ENCODE data around the gene GPR107. TPM values are rescaled to one million over a fixed set of nuclear protein-coding genes. Genes with fewer than 3 reads are reported as not detected.

The GPR107 gene
- total RNA-seq, 4 donors from 2014 or later: 24.6 to 41.8 (median 34.1) TPM

DNA sequence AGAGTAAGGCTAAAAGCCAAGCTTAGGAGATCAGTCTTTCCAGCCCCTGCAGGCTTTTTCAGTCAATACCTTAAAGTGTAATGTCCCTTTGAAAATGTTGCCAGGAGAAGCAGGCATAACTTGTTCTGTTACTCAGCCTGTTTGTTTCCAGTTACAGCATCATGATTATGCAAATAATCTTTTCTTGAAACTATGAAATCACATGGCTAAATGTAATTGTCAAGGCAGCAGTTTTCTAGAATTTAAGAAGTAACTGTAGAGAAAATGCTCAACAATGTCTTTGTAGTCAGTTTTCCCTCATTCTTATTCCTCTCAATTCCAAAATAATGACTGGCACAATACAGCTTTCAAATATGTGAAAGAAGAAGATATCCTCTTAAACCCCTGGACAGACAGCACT is 1.9 kb upstream of the GPR107 start:
- no peak for DNase-seq (ENCODE audit: low spot score in 2 of 2)
- H3K27me3 ChIP-seq: no peaks in the 10 kb centered on the region
- H3K4me3 ChIP-seq: no peak overlapping the region
- peaks cover 42% of the 10 kb centered on the region for H3K4me1 ChIP-seq
- H3K36me3 ChIP-seq: no peaks in the 10 kb centered on the region
- peak overlapping the region; percentile 88 for H3K27ac ChIP-seq
- TF ChIP-seq POLR2AphosphoS5 (IDR thresholded peaks at IDR 0.05) (peak in 1 of 3 donors; percentile 51), POLR2A (IDR thresholded peaks at IDR 0.05) (no peak)
- no peaks in the 10 kb centered on the region for H3K9me3 ChIP-seq

DNA sequence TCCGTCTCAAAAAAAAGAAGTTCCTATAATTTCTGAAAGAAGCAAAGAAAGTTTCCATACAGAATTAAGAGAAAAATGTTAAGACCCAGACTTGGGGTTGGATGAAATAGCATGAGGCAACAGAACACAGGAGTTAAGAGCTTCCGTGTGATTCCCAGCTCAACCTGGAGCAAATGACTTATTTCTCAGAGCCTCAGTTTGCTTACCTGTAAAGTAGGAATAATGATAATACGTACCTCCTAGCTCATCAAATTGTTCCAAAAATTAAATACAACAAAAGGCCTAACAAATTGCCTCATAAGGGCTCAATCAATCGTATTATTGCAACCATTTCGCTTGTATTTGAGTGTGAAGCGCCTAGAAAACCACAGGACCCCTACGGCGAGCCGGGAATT is 600 bp upstream of the GPR107 start:
- no peaks in the 10 kb centered on the region for H3K27me3 ChIP-seq
- H3K4me1 ChIP-seq: peaks cover 42% of the 10 kb centered on the region
- H3K36me3 ChIP-seq: no peaks in the 10 kb centered on the region
- H3K4me3 ChIP-seq: peak overlapping the region; percentile 89
- WGBS: 11% methylated on average over 9 of the region's 9 CpGs
- TF ChIP-seq POLR2AphosphoS5 (IDR thresholded peaks at IDR 0.05) (no peak), POLR2A (IDR thresholded peaks at IDR 0.05) (no peak), EP300 (IDR thresholded peaks at IDR 0.05) (no peak)
- TF ChIP-seq, protein P1, sequence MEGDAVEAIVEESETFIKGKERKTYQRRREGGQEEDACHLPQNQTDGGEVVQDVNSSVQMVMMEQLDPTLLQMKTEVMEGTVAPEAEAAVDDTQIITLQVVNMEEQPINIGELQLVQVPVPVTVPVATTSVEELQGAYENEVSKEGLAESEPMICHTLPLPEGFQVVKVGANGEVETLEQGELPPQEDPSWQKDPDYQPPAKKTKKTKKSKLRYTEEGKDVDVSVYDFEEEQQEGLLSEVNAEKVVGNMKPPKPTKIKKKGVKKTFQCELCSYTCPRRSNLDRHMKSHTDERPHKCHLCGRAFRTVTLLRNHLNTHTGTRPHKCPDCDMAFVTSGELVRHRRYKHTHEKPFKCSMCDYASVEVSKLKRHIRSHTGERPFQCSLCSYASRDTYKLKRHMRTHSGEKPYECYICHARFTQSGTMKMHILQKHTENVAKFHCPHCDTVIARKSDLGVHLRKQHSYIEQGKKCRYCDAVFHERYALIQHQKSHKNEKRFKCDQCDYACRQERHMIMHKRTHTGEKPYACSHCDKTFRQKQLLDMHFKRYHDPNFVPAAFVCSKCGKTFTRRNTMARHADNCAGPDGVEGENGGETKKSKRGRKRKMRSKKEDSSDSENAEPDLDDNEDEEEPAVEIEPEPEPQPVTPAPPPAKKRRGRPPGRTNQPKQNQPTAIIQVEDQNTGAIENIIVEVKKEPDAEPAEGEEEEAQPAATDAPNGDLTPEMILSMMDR (IDR thresholded peaks at IDR 0.05): no peak
- DNase-seq (ENCODE audit: low spot score in 2 of 2): no peak
- peak overlapping the region; percentile 88 for H3K27ac ChIP-seq
- H3K9me3 ChIP-seq: no peaks in the 10 kb centered on the region

DNA sequence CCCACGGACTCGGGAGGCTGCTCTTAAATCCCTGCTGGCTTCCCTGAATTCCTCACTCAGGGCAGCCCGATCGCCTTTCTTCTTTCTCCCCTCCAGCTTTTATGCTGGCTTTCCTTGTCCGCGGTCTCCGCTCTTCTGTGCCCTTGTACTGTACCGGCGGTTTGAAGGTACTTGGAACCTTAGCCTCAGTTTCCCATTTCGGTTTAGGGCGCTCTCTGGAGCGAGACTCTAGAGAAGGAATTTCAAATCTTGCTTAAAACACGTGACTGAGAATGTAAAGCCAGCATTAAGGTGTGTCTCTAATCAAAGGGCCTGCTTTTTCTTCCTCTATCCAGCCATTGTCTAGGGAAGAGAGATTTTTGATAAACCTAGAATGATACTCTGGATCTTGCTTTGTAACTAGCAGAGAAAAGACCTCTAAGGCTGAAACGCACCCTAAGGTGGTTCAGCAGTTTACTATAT is 650 bp downstream of the GPR107 start:
- H3K9me3 ChIP-seq: no peaks in the 10 kb centered on the region
- H3K27me3 ChIP-seq: no peaks in the 10 kb centered on the region
- peaks cover 42% of the 10 kb centered on the region for H3K4me1 ChIP-seq
- peak overlapping the region; percentile 89 for H3K4me3 ChIP-seq
- no peak for DNase-seq (ENCODE audit: low spot score in 2 of 2)
- 1% methylated on average over 9 of the region's 14 CpGs for WGBS
- H3K27ac ChIP-seq: peak overlapping the region; percentile 88
- TF ChIP-seq, protein P1 (IDR thresholded peaks at IDR 0.05): no peak
- no peak for TF ChIP-seq POLR2A (IDR thresholded peaks at IDR 0.05)
- no peak for TF ChIP-seq POLR2AphosphoS5 (IDR thresholded peaks at IDR 0.05)
- TF ChIP-seq EP300 (IDR thresholded peaks at IDR 0.05): no peak
- peaks cover 5% of the 10 kb centered on the region for H3K36me3 ChIP-seq

DNA sequence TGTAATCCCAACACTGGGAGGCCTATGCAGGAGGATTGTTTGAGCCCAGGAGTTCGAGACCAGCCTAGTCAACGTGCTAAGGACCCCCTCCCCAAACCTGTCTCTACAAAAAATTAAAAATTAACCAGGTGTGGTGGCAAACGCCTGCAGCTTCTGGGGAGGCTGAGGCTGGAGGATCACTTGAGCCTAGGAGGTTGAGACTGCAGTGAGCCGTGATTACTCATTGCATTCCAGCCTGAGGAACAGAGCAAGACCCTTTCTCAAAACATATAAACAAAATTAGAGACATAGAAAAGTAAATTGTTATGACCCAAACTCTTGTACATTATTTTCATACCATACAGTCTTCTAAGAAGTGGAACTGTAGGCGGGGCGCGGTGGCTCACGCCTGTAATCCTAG is 1.1 kb downstream of the GPR107 start:
- no peaks in the 10 kb centered on the region for H3K27me3 ChIP-seq
- H3K4me1 ChIP-seq: peaks cover 42% of the 10 kb centered on the region
- TF ChIP-seq POLR2AphosphoS5 (IDR thresholded peaks at IDR 0.05) (no peak), EP300 (IDR thresholded peaks at IDR 0.05) (no peak), POLR2A (IDR thresholded peaks at IDR 0.05) (no peak)
- TF ChIP-seq, protein P1 (IDR thresholded peaks at IDR 0.05): no peak
- 81% methylated on average over 8 of the region's 8 CpGs for WGBS
- peak overlapping the region; percentile 88 for H3K27ac ChIP-seq
- H3K36me3 ChIP-seq: peaks cover 5% of the 10 kb centered on the region
- H3K9me3 ChIP-seq: no peaks in the 10 kb centered on the region
- peak overlapping the region; percentile 89 for H3K4me3 ChIP-seq
- DNase-seq (ENCODE audit: low spot score in 2 of 2): no peak

DNA sequence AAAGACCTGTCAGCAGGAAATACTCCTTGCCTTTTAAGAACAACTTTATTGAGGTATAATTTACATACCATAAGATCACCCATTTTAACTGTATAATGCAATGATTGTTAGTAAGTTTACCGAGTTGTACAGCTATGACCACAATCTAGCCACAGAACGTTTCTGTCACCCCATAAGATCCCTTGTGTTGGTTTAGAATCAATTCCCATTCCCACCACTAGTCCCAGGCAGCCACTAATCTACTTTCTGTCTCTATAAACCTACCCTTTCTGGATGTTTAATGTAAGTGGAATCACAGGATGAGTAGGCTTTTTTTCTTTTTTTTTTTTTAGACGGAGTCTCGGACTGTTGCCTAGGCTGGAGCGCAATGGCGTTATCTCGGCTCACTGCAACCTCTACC is 4.4 kb downstream of the GPR107 start:
- H3K36me3 ChIP-seq: peaks cover 5% of the 10 kb centered on the region
- peaks cover 17% of the 10 kb centered on the region for H3K4me1 ChIP-seq
- TF ChIP-seq EP300 (IDR thresholded peaks at IDR 0.05): no peak
- TF ChIP-seq, protein P1 (IDR thresholded peaks at IDR 0.05): peak in 1 of 2 donors; percentile 22
- WGBS: 78% methylated on average over 7 of the region's 7 CpGs
- H3K9me3 ChIP-seq: no peaks in the 10 kb centered on the region
- H3K27ac ChIP-seq: no peak overlapping the region
- H3K4me3 ChIP-seq: no peak overlapping the region
- no peaks in the 10 kb centered on the region for H3K27me3 ChIP-seq
- no peak for DNase-seq (ENCODE audit: low spot score in 2 of 2)

DNA sequence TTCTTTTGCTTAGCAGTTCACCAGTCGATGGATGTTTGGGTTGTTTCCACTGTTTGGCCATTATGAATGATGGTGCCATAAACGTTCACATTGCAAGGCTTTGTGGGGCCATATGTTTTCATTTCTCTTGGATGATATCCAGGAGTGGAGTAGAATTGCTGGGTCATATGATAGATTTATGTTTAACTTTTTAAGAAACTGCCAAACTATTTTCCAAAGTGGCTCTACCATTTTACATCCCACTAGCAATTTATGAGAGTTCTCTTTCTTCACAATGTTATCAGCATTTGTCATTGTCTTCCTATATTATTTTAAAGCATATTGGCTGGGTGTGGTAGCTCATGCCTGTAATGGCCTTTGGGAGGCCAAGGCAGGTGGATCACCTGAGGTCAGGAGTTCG is 5.2 kb downstream of the GPR107 start:
- 51% methylated on average over 3 of the region's 3 CpGs for WGBS
- Histone ChIP-seq H3K36me3 (peaks cover 5% of the 10 kb centered on the region), H3K27ac (no peak overlapping the region), H3K9me3 (no peaks in the 10 kb centered on the region), H3K4me1 (peaks cover 15% of the 10 kb centered on the region), H3K27me3 (no peaks in the 10 kb centered on the region), H3K4me3 (no peak overlapping the region)
- no peak for TF ChIP-seq EP300 (IDR thresholded peaks at IDR 0.05)
- TF ChIP-seq, protein P1 (IDR thresholded peaks at IDR 0.05): no peak
- no peak for TF ChIP-seq POLR2A (IDR thresholded peaks at IDR 0.05)
- no peak for TF ChIP-seq POLR2AphosphoS5 (IDR thresholded peaks at IDR 0.05)
- no peak for DNase-seq (ENCODE audit: low spot score in 2 of 2)

Data from suprapubic skin (tissue), 4 donors.